ENCODE results near the gene CCNL2.

CCNL2 gene

DNA sequence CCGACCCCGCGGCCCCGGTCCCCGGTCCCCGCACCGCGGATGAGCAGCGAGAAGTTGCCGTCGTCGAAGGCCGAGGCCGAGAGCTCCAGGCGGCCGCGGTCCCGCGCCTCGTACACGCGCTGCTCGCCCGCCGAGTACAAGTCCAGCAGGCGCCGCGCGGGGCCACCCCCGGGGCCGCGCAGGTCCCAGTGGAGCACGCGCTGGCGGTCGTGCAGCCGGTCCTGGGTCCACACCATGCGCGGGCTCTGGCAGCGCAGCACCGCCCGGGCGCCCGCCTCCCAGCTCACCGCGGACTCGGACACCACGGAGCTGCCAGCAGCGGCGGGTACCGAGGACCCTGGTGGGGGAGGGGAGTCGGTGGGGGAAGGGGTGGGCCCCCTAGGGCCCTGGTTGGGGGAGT lies 43.7 kb downstream of the CCNL2 start:
- peak; percentile 26 to 44 for DNase-seq

DNA sequence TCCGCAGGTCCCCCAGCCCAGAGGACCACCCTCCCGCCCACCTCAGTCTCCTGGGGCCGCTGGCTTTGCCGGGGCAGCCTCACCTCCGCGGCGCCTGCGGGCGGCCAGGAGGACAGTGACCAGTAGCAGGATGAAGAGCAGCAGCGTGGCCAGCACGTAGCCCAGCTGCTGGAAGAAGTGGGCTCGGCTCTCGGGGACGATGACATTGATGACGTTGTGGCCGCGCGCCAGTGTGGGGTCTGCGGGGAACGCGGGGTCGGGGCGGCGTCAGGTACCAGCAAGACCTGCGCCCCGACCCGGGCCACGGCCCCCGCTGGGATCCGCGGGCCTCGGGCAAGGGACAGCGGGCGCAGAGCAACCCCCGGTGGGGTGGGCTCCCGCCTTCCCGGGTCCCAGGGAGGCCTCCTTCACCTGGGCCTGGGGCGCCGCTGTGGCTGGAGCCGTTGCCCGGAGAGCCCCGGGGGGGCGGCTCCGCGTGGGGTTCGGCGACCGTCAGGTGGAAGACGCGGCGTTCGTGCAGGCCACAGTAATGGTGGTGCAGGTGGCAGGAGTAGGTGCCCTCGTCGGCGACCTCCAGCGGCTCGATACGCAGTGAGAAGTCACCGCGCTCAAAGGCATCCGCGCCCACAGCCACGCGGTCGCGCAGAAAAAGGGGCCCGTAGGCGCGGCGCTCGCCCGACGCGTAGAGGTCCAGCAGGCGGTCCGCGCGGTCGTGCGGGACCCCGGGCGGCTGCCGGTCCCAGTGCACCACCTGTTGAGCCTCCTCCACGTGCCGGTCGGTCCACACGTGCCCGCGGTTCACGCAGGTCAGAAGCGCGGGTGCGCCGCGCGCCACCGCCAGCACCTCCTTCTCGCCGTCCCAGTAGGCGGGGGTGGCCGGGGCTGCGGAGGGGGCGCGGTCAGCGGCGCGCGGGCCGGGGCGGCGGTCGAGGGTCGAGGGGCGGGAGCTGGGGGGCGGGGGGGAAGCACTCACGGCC lies 44.6 kb downstream of the CCNL2 start:
- DNase-seq = no peak

DNA sequence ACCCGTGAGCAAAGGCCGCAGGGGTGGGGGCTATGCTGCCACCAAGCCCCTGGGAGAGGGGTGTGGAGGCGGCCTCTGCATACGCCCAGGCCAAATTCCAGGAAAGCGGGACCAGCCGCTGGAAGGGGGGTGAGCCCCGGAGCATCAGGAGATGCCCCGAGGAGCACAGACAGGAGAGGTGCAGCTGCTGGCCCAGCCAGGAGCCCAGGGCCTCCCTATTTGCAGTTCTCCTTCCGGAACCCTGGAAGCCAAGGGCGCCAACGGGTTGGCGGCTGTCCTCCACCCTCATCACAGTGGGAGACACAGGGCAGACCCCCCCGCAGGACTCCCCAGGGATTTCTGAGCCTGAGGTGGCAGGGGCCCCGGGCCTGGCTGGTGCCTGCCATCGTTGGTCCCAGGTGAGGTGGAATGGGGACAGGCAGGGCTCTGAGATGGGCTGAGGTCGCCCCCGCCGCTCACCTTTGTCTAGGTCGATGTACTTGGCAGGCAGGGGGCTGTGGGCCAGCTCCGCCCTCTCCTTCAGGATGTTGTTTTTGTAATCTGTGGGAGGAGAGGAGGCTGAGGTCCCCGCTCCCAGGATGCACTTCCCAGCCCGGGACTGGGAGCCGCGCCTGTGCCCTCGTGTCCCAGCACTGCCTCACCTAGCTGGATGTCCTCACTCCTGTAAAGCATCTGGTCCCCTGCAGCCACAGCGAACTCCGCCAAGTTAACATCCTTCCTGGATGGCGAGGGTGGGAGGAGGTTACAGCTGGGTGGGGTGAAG lies 45.6 kb downstream of the CCNL2 start:
- DNase-seq = no peak

DNA sequence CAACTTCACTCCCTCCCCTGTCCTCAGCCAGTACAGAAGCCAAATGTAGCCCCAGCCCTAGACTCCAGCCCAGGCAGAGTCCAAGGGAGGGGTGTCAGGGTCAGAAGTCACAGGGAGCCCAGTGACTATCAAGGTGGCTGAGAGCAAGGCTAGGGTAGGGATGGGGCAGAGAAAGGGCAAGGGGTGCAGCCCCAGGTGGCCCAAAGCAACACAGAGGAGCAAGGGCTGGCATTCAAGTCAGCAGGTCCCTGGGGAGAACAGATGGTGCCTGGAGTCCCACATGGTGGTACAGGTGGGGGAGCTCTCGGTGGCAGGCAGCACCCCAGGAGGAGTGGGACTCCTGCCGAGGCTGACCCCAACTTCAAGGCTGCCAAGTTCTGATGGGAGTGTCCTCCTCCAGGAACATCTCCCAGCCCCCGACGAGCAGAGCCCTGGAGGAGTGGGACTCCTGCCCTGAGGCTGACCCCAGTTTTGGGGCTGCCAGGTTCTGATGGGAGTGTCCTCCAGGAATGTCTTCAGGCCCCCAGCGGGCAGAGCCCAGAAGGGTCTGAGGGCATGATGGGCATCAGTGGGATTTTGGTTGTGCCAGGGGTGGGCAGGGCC lies 46.2 kb downstream of the CCNL2 start:
- DNase-seq = no peak

DNA sequence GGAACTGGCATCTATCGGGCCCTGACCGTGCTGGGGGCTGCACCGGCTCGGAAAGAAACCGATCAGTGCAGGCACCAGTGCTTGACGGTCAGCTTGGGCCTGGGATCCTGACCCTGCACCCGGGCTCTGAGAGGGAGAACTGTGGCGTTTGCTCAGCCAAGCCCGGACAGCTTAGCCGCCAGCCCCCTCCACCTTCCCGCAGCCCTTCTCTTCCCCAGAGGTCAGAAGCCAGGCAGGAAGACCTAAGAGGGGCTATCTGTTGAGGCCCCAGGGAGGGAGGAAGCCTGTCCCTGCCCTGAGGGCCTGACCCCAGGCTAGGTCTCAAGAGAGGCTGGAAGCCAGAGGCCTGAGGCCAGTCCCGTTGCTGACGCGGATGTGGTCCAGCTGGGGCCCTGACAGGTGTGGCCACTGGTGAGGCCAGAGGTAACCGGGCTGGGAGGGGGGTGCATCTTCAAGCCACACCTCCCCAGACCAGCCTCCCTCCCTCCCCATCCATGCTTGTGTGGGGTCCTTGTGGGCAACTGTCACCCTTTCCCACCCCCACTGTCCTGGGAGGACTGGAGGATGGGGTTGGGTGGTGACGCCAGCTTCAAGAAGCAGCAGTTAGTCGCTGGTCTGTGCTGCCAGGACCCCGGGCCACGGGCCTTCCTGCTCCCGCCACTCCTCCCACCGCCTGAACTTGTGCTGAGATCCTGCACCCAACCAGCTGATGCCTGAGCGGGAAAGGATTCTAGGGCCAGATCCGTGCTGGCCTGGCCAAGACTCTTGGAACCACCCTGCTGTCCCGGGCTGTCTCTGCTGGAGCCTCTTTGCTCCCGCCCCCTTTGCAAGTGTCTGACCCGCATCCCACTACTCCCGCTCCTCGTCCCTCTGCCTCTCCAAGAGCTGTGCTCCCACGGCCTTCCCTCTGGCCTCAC lies 47.4 kb downstream of the CCNL2 start:
- no peak for DNase-seq

DNA sequence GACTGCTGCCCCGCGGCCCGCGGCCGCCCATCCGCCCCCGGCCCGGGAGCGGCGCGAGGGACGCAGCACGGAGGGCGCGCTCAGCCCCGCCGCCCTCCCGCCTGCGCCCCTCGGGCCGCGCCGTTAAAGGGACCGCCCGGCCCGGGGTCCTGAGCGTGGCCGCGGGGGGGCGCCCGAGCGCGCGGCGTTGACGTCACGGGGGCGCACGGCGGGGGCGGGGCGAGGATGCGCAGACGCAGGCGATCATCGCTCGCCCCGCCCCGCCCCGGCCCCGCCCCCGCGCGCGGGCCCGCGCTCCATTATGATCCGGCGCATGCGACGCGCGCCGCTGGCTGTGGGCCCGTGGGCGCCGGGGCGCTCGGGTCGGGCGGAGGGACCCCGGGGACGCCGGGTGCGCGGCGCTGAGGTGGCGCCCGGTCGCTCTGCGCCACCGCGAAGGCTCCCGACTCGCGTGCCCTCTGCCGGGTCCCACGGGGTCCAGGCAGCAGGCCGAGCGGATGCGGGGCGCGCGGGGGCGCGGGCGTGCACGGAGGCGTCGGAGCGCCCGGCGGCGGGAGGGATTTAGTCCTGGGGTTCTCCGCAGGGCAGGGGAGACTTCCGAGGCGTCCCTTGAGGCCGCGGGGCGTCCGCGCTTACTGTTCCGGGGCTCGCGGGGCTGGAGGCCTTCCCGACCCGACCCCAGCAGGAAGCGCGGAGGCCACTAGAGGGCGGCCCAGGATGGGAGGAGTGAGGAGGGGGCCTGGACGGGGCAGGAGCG lies 49.7 kb downstream of the CCNL2 start, which contains the start of gene DVL1:
Gene DVL1, minus strand, starts transcription at position 163 of the 757 bp plus-strand sequence. CDS start 353 bp downstream, outside the sequence.
- DNase-seq = peak; percentile 36 to 75

DNA sequence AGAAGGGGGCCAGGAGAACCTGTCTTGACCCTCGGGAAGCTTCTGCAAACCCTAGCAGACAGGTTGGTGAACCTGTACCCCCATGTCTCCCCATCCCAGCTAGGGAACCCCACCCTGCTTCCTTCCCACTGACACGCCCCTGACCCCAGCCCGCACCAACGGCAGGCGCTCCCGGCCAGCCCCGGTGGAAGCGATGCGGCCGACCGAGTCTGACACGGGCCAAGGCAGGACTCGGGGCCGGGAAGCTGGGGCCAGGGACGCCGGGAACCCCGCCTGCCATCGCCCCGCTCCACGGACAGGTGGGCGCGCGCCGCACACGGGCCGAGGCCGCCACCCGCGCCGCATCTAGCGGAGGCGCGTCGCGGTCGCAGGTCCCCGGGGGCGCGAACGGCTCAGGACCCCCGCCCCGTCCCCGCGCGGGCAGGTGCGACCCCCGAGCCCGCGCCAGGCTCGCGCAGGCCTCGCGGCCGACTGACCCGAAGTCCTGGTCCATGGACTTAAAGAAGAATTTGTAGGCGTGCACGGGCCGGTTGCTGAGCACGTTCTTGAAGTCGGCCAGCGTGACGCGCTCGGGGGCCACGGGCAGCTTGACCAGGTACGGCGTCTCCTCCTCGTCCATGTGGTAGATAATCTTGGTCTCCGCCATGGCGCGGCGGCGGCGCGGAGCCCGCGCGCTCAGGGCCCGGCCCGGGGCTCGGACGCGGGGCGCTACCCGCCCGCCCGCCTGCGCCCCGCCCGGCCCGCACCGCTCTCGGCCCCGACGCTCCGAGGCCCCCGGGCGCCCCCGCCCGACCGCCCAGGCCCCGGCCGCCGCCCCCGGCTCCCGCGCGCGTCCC lies 50.5 kb downstream of the CCNL2 start:
- DNase-seq = no peak

DNA sequence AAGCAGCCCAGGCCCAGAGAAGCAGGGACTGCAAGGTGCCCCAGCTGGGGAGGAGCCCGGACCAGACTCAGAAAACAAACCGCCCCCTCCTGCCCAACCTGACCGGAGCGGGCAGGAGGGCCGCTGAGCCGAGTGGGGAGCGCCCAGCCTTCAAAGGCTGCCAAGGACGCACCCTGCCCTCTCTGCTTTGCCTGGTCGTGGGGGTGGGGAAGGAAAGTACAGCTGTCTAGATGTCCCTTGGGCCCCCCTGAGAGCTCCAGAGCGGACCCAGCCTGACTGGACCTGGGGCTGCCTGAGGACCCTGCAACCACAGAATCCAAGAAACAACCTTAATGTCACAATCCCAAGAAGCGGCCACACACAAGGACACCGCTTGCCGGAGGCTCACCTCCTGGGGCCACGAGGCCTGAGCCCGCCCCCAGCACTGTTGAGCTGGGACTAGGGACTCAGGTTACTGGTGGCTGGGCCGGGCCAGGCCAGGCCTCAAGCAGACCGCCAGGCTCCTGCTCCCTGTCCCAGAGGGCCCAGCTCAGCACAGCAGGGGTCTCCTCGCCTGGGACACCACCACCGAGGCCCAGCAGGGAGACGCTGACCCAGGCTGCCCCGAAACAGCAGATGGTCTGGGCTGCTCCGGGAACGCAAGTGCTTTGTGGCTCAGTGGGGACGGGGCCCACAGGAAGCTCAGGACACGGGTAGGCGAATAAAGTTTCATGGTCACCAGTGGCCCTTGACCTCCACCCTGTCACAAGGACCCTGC lies 51.3 kb downstream of the CCNL2 start:
- no peak for DNase-seq

DNA sequence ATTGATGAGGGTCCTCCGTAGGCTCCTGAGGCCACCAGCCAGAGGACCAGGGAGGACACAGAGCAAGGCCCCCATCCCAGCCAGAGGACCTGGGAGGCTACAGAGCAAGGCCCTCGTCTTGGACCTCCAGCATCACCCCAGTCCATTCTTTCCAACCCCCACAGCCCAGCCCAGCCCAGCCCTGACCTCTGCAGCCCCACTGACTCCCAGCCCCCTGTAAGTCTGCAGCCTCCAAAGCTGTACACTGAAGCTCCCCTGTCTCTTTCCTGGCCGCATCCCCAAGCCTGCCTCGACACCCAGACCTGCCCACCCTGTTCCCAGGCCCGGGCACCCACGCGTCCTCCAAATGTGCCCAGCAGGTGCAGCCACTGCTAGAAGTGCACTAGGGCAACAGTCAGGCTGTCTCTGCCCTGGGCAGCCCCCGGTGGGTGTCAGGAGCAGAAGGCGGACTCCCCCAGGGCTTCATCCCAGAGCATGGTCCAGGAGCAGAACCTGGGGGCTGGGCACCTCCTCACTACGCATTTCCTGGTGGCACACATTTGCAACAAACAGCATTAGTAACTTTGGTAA lies 52.0 kb downstream of the CCNL2 start:
- no peak for DNase-seq

DNA sequence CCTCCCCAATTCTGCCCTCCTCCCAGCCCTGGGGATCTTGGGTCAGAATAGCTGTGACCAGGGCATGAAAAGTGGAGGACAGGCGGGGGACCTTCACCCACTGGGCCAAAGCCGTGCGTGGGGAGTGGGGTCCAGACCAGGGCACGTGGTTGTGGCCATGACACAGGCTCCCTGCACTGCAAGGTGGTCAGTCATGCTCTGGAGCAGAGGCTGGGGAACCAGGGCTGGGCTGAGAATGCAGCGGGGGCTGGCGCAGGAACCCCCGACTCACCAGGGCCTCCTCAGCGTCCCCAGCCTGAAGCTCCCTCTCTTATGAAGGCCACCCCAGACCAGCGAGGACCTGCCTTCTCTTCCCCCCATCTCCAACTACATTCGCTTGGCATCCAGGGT lies 52.6 kb downstream of the CCNL2 start:
- DNase-seq = no peak

DNA sequence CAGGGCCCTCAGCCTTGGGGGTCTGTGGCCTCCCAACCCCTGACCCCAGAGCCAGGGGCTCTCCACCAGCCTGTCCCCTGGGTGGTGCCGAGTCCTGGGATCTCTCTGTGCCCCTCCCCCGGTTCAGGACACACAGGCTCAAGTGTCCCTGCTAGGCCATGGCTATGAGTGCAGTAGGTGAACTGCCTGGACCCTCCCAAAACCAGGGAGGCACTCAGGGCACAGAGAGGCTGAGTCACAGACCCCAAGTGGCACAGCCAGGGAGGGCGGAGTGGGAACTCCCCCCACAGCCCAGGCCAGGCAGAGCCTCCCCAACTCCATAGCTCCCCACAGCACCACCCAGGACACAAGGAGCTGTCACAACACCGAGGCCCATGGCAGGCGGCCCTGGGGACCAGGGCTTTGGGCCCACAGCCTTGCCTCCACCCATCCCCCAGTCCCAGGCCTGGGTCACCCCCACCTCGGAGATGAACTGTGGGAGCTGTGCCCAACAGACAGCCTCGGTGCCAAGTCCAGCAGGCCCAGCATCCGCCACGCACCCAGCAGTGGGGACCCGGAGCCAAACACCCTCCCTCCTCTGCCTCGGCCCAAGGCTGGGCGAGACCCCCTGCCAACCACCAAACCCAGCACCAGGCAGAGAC lies 53.2 kb downstream of the CCNL2 start:
- no peak for DNase-seq

DNA sequence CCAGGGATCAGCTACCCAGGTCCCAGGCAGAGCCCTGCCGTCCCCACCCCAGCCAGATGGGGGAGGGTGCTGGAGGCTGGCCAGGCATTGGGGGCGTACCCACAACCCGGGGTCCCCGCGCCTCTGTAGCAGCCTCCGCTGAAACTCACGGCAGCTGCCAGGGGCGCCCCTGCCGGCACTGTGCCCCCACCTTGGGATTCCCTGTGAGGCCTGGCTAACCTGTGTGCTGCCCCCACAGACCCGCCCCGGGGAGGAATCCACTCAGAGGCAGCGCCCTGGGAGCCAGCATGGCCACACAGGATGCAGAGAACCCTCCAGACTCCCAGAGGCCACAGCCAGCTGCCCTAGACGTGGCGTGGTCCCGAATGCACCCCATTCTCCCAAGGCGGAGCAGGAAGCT lies 53.8 kb downstream of the CCNL2 start:
- DNase-seq = no peak

DNA sequence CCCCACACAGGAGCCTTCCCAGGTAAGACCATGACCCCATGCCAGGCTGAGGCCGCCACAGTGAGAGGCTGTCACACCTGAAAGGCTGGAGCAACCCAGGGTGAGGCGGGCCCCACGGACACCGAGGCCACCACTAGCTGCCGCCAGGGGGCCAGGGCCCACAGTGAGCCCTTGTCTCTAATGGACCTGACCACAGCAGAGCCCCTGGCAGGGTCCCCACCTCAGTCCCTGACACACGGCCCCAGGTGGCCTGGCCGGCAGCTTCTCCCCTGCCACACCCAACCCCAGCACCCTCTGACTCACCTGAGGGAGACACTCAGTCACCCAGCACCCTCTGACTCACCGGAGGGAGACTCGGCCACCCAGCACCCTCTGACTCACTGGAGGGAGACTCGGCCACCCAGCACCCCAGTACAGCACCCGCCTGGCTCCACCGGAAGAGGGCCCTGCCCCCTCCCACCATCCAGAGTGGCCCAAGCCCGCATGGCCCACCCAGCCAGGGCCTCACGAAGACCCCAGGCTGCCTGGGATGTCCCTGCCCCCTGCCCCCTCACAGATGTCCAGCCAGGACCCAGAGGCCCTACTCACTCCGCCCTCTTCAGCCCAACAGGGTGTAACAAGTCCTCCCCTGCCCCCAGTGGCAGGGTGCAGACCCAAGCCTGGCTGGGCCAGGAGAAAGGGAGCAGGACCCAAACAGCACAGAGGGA lies 54.3 kb downstream of the CCNL2 start:
- peak in 1 of 2 donors; percentile 13 for DNase-seq

DNA sequence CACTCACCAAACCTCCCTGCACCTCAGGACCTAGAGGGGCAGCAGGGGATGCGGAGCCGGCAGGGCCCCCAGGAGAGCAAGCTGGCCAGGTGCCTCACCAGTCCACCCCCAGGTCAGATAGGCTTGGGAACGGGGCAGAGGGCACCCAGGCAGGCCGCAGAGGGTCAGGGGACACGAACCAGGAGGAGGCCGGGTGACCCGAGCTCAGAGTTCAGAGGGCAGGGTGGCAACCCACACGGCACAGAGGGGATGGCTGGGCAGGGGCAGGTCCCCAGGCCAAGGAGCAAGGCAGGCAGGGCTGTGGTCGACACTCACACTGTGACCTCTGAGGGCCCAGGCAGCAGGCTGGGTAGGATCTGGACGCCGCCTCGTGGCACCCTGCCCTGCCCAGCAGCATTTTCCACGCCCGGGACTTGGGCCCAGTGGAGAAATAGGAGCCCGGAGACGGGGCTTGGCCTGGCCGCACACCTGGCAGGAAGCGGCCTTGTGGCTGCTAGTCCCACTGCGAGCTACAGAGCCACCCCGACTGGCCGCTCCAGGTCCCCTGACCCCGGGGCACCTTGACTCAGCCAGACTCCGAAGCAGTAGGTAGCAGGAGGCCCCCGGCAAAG lies 55.2 kb downstream of the CCNL2 start:
- DNase-seq = no peak

DNA sequence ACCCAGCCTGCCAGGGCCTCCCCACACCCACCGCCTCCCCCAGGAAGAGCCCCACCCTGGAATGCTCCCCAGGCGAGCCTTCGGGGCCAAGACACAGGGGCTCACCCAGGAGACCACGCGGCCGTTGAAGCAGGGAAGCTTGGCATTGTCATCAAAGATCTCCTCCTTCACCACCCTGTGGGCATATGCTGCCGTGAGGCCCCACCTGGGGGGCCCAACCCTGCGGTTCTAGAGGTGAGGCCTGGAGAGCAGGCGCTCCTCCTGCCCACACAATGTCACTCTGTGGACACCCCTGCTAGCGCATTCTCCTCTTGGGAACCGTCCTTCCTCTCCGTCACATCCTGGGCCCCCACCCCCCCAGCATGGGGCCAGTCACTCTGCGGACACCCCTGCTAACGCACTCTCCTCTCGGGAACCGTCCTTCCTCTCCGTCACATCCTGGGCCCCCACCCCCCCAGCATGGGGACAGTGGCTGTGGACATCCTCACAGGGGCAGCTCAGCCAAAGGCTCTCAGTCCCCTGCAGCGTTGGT lies 56.5 kb downstream of the CCNL2 start:
- DNase-seq = no peak

DNA sequence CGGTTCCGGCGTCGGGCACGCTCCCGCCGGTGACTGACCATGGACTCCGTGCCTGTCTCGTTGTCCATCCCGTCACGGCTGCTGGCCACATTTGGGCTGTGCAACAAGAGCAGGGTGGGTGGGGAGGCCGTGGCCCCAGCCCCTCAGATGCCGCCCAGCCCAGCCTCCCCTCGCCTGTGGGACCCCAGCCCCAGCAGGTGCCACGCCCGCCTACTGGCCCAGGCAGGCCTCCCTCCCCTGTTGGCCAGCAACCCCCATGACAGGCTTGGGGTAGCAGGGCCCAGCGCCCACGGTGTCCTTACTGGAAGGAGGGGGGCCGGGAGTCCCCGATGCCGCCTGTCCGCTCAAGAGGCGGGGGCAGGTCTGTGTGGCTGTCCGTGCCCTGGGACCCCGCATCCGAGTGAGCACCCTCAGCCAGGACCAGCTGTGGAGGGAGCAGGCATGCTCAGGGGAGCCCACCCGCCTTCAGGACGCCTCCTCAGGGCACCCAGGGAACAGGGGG lies 57.0 kb downstream of the CCNL2 start:
- no peak for DNase-seq

DNA sequence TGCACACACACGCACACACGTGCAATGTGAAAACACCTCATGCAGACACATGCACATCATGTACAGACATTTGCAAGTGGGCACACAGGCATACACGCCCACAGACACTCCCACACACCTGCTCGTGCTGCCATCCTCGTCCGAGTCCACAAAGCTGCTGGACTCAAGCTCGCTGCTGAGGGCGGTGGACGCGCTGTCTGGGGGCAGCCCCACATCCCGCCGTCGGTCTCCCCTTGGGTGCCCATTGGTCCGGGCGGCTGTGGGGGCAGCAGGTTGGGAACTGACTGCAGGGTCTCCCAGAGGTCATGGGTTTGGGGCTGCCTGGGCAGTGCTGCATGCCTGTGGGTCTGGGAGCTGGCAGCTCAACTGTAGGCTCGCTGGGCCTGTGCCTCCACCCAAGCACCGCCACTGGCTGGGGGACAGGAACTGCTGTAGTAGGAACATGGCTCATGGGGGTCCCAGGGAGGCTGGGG lies 57.5 kb downstream of the CCNL2 start:
- no peak for DNase-seq
